Activated naive CD4-positive, alpha-beta T cell treated with anti-CD3 and anti-CD28 coated beads, Interleukin-2, amount 50 U/mL, for 24 hours (primary cell): ENCODE measurements around the gene ZNF784.

Source experiments
- H3K27ac Mint-ChIP-seq: one replicate; pipeline ENCODE4 v1.8.0; 2021; ENCODE audit warnings: mild to moderate bottlenecking, mixed read lengths
- H3K27me3 Mint-ChIP-seq: one replicate; pipeline ENCODE4 v1.8.0; 2021; ENCODE audit warnings: mixed read lengths
- H3K36me3 Mint-ChIP-seq: one replicate; pipeline ENCODE4 v1.8.0; 2021; ENCODE audit warnings: mixed read lengths
- H3K4me1 Mint-ChIP-seq: one replicate; pipeline ENCODE4 v1.8.0; 2021; ENCODE audit warnings: mixed read lengths
- H3K4me3 Mint-ChIP-seq: one replicate; pipeline ENCODE4 v1.8.0; 2021; ENCODE audit warnings: mild to moderate bottlenecking, mixed read lengths
- H3K9me3 Mint-ChIP-seq: one replicate; pipeline ENCODE4 v1.8.0; 2021; ENCODE audit warnings: mixed read lengths

Gene ZNF784

GRCh38 chr19:55661826-55662225, 37.5 kb upstream of the ZNF784 start:
- H3K4me3 Mint-ChIP-seq: peak overlapping the region; percentile 43
- H3K27ac Mint-ChIP-seq: peak overlapping the region; percentile 51
- no peaks in the 10 kb centered on the region for H3K27me3 Mint-ChIP-seq
- H3K4me1 Mint-ChIP-seq: peaks cover 55% of the 10 kb centered on the region
- H3K9me3 Mint-ChIP-seq: no peaks in the 10 kb centered on the region
- peaks cover 9% of the 10 kb centered on the region for H3K36me3 Mint-ChIP-seq

- H3K36me3 Mint-ChIP-seq: peaks cover 13% of the 10 kb centered on the region
- H3K9me3 Mint-ChIP-seq: no peaks in the 10 kb centered on the region
- peaks cover 55% of the 10 kb centered on the region for H3K4me1 Mint-ChIP-seq
- no peak overlapping the region for H3K4me3 Mint-ChIP-seq
- H3K27me3 Mint-ChIP-seq: no peaks in the 10 kb centered on the region
- no peak overlapping the region for H3K27ac Mint-ChIP-seq
These were observed 36.6 kb upstream of the ZNF784 start for GRCh38 chr19:55660991-55661390.

GRCh38 chr19:55660404-55660803, 36.0 kb upstream of the ZNF784 start:
- H3K4me3 Mint-ChIP-seq: no peak overlapping the region
- peak overlapping the region; percentile 17 for H3K27ac Mint-ChIP-seq
- no peaks in the 10 kb centered on the region for H3K9me3 Mint-ChIP-seq
- H3K4me1 Mint-ChIP-seq: peaks cover 58% of the 10 kb centered on the region
- H3K27me3 Mint-ChIP-seq: no peaks in the 10 kb centered on the region
- H3K36me3 Mint-ChIP-seq: peaks cover 16% of the 10 kb centered on the region

DNA sequence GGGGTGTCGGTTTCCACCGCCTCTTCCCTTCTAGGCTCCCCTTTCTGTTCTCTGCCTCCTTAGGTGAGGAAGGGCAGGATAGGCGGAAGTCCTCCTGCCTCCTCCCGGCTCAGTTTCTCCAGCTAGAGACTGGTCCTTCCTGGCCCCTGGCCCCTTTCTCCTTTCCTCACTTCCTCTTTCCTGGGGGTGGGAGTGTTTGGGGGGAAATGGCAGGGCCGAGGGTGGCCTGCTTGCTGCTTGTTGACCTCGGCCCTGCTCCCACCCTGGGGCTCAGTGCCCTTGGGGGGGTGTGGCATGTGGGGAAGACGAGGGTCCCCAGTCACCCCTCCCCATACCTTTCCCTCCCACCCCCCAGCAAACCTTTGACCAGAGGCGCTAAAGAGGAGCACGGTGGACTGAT, 35.5 kb upstream of the ZNF784 start:
- peak overlapping the region; percentile 92 for H3K27ac Mint-ChIP-seq
- peaks cover 16% of the 10 kb centered on the region for H3K36me3 Mint-ChIP-seq
- H3K27me3 Mint-ChIP-seq: no peaks in the 10 kb centered on the region
- H3K4me1 Mint-ChIP-seq: peaks cover 58% of the 10 kb centered on the region
- H3K4me3 Mint-ChIP-seq: peak overlapping the region; percentile 51
- no peaks in the 10 kb centered on the region for H3K9me3 Mint-ChIP-seq

DNA sequence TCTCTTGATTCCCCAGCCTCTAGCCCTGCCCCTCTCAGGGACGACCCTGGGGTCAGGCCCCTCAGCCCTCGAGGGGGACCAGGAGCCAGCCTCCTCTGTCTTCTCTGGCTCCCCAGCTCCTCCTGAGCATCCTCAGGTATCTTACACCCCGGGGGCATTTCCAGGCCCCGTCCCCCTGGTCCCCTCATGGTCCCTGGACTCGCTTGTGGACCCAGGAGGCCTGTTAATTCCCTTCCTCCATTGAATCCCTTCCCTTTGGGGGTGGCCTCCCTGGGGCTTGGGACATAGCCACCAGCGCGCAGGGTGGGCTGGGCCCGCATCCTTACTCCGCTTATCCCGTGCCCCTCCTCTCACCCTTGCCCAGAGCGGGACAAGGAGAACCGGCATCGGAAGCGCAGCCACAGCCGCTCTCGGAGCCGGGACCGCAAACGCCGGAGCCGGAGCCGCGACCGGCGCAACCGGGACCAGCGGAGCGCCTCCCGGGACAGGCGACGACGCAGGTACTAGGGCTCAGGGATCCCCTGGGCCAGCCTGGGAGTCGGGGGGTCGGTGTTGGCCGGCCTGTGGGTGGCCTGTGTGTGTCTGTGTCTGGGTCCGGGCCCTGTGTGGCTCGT, 34.6 kb upstream of the ZNF784 start:
- peak overlapping the region; percentile 93 for H3K4me3 Mint-ChIP-seq
- peak overlapping the region; percentile 92 for H3K27ac Mint-ChIP-seq
- peaks cover 16% of the 10 kb centered on the region for H3K36me3 Mint-ChIP-seq
- H3K4me1 Mint-ChIP-seq: peaks cover 55% of the 10 kb centered on the region
- H3K27me3 Mint-ChIP-seq: no peaks in the 10 kb centered on the region
- no peaks in the 10 kb centered on the region for H3K9me3 Mint-ChIP-seq

GRCh38 chr19:55656988-55657747, 32.8 kb upstream of the ZNF784 start:
- H3K9me3 Mint-ChIP-seq: no peaks in the 10 kb centered on the region
- H3K27ac Mint-ChIP-seq: peak overlapping the region; percentile 85
- no peaks in the 10 kb centered on the region for H3K27me3 Mint-ChIP-seq
- H3K4me1 Mint-ChIP-seq: peaks cover 42% of the 10 kb centered on the region
- peak overlapping the region; percentile 93 for H3K4me3 Mint-ChIP-seq
- H3K36me3 Mint-ChIP-seq: peaks cover 10% of the 10 kb centered on the region

GRCh38 chr19:55656552-55656951, 32.2 kb upstream of the ZNF784 start:
- Mint-ChIP-seq H3K4me1 (peaks cover 36% of the 10 kb centered on the region), H3K27me3 (no peaks in the 10 kb centered on the region), H3K9me3 (no peaks in the 10 kb centered on the region), H3K4me3 (peak overlapping the region; percentile 93), H3K36me3 (peaks cover 7% of the 10 kb centered on the region), H3K27ac (peak overlapping the region; percentile 99)

DNA sequence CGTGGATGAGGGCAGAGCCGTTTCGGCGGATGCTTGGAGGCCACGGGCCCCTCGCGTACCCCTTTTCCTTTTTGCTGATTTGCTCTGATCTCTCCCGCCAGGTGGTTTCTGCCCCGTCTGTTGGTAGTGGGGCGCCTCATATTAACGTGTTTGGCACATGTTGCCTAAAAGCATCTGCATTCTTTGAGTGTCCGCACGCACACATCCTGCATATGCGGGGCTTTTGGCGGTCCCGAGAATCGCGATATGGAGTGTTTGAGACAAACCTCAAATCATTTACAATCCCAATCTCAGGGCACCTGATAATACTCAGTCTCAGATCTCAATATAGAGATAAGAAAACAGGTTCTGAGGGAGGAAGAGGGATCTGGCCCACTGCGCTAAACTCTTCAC, 31.3 kb upstream of the ZNF784 start:
- H3K36me3 Mint-ChIP-seq: peaks cover 7% of the 10 kb centered on the region
- H3K27me3 Mint-ChIP-seq: no peaks in the 10 kb centered on the region
- H3K4me3 Mint-ChIP-seq: peak overlapping the region; percentile 93
- H3K4me1 Mint-ChIP-seq: peaks cover 40% of the 10 kb centered on the region
- H3K27ac Mint-ChIP-seq: peak overlapping the region; percentile 99
- H3K9me3 Mint-ChIP-seq: no peaks in the 10 kb centered on the region

DNA sequence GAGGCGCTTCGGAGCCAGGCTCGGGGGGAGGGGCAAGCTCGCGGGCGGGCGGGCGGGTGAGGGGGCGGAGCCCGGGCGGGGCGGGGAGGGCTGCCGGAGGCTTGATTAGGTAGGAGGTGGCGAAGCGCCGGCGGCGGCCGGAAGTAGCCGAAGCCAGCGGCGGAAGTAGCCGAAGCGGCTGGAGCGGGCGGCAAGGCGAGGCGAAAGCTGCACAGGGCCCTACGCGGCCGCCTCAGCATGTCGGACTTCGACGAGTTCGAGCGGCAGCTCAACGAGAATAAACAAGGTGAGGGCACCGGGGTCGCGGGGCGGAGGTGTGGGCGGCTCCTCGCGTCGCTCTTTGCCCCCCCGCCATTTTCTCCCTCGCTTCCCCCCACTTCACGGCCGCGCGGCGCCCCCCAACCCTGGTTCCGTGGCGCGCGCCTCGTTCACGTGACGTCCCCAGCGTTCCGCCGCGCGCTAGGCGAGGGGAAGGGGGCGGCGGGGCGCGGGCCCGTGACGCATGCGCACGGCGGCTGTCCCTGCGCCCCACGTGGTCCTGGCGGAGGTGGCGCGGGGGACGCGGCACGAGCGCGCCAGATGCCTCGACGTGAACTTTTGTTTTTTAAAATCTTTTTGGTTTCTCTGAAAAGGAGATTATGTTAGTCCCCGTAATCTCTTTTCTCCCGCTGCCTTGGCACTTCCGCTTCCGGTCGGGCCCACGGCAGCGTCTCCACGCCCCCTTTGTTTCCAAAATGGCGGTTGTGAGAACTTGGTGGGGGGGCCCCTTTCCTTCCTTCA, 30.7 kb upstream of the ZNF784 start, which contains the start of gene U2AF2:
TSS of gene U2AF2 (plus strand) at position 168 of the 780 bp plus-strand sequence. CDS start at position 238, 70 bp downstream.
- Mint-ChIP-seq H3K36me3 (peaks cover 7% of the 10 kb centered on the region), H3K9me3 (no peaks in the 10 kb centered on the region), H3K4me1 (peaks cover 39% of the 10 kb centered on the region), H3K27ac (peak within 1 kb of the TSS; percentile 99), H3K4me3 (peak within 1 kb of the TSS; percentile 93), H3K27me3 (no peaks in the 10 kb centered on the region)

DNA sequence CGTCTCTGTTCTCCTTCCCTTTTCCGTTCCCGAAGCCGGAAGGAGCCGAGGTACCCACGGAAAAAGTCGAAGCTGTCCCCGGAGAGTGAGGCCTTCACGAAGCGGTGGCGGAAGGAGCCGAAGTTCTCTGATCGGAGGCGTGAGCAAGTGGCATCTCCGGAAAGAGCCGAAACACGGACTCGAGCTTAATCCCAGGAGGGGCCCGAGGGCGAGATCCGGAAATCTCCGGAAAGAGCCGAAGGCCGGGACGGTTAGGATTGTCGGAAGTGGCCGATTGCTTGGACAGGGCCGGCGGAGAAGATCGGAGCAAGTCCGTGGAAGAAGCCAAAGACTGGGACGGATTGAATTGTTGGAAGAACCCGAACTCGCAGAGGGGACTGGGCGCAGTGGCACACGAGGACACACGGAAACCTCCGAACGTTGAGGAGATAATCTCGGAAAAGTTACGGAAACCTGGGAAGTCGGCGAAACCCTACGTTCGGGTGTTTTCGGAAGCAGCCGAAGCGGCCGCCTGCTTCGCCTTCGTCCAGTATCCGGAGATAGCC, 30.0 kb upstream of the ZNF784 start:
- Mint-ChIP-seq H3K27me3 (no peaks in the 10 kb centered on the region), H3K36me3 (peaks cover 7% of the 10 kb centered on the region), H3K27ac (peak overlapping the region; percentile 97), H3K4me1 (peaks cover 39% of the 10 kb centered on the region), H3K4me3 (peak overlapping the region; percentile 93), H3K9me3 (no peaks in the 10 kb centered on the region)

DNA sequence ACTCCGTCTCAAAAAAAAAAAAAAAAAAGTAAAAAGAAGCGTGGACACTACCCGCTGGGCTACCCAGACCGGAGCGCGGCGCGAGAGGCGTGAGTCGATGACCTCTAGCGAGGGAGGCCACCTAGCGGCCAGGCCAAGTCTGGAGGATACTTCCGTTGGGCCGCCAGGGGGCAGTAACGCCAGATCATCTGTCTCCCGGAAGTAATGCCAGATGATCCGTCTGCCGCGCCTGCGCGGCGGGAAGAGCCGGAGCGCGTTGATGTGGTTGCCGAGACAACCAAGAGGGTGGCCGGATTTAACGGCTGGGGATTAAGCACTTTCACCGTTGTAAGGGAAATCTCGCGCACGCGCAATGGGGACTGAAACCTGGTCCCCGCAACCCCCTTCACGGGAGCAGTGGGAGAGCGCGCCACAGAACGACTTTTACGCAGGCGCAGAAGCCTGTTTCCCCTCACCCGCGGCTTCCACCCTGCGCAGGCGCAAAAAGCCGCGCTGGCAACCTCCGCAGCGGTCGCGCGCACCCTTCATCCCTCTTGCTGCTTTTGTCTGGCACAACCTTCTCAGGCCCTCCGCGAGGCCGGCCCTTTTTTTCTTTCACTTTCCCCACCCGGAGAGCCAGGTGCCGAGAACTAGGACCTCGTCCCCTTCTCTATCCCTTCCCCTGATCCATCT, 29.4 kb upstream of the ZNF784 start:
- Mint-ChIP-seq H3K36me3 (peaks cover 7% of the 10 kb centered on the region), H3K27ac (peak overlapping the region; percentile 97), H3K4me1 (peaks cover 40% of the 10 kb centered on the region), H3K9me3 (no peaks in the 10 kb centered on the region), H3K4me3 (peak overlapping the region; percentile 93), H3K27me3 (no peaks in the 10 kb centered on the region)

- H3K4me3 Mint-ChIP-seq: no peak overlapping the region
- peaks cover 35% of the 10 kb centered on the region for H3K4me1 Mint-ChIP-seq
- no peak overlapping the region for H3K27ac Mint-ChIP-seq
- no peaks in the 10 kb centered on the region for H3K9me3 Mint-ChIP-seq
- peaks cover 7% of the 10 kb centered on the region for H3K36me3 Mint-ChIP-seq
- no peaks in the 10 kb centered on the region for H3K27me3 Mint-ChIP-seq
These were observed 28.2 kb upstream of the ZNF784 start for GRCh38 chr19:55652311-55653128.

DNA sequence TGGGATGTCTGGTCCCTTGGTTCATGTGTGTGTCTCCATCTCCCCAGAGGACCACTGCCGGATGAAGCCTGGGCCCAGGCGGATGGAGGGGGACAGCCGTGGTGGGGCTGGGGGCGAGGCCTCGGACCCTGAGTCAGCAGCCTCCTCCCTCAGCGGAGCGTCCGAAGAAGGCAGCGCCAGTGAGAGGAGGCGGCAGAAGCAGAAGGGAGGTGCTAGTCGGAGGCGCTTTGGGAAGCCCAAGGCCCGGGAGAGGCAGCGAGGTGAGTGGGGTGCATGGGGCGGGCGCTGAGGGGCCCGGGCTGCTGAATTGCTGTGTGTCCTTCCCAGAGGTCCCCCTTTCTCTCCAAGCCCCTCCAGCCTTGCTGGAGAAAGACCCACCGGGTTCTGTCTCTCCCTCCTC, 26.9 kb upstream of the ZNF784 start:
- no peak overlapping the region for H3K27ac Mint-ChIP-seq
- peaks cover 38% of the 10 kb centered on the region for H3K4me1 Mint-ChIP-seq
- H3K9me3 Mint-ChIP-seq: no peaks in the 10 kb centered on the region
- peaks cover 5% of the 10 kb centered on the region for H3K36me3 Mint-ChIP-seq
- H3K27me3 Mint-ChIP-seq: no peaks in the 10 kb centered on the region
- no peak overlapping the region for H3K4me3 Mint-ChIP-seq

DNA sequence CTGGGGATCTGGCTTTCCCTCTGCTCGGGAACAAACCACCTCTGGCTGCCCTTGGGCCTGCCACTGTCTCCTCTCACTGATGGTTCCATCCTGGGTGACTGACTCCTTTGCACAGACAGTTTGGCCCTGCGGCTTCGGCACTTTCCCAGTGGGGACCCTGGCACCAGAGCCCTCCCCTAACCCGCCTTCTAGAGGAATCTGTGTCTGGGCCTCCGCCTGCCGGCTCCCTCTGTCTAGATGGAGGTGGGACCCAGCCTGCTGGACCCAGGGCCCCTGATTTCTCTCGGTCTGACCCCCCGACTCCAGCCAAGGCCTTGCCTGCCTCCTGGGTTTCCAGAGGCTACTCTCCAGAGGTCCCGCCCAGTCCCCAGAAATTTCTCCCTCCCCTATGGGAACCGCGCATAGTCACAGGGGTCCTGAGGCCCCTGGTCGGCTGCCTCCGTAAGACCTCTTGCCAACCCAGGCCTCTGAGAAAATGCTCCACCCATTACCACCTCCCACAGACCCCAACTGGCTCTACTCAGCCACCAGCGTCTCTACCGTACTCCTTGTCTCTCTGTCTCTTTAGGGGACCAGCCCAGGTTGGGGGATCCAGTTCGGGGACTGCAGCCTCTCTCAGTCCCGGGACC, 26.4 kb upstream of the ZNF784 start:
- Mint-ChIP-seq H3K9me3 (no peaks in the 10 kb centered on the region), H3K27me3 (no peaks in the 10 kb centered on the region), H3K4me3 (peak overlapping the region; percentile 54)

More for the DNA sequence above, 26.4 kb upstream of the ZNF784 start:
- Mint-ChIP-seq H3K4me1 (peaks cover 32% of the 10 kb centered on the region), H3K36me3 (peaks cover under 1% of the 10 kb centered on the region), H3K27ac (peak overlapping the region; percentile 77)
